Effector CD8-positive, alpha-beta T cell (primary cell): ENCODE results near the gene DMD.
"Not testable (repeated sequence)": the region's sequence is repeated elsewhere in the genome, so short reads cannot be mapped to it uniquely, and the experiment has no call there.

Experiments
- DNase-seq: peaks from one replicate; lab custom pipeline; 2025; lab: John Stamatoyannopoulos, UW

DMD gene

DNA sequence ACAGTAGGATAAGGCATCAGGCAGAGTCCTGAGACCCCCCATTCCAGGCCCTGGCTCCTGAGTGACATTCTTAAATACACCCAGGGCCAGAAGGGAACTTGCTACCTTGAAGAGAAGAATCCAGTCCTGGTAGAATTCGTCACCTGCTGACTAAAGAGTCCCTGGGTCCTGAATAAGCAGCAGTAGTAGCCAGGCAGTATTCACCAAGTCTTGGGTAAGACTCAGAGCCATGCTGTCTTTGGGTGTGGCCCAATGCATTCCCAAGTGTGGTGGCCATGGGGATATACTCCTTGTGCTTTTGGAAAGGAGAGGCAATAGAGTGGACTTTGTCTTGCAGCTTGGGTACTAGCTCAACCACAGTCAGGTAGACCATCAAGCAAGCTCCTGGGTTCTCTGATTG lies 359.1 kb downstream of the DMD start:
- no peak for DNase-seq

- DNase-seq, result no peak
These were observed 359.8 kb downstream of the DMD start for GRCh38 chrX:32851556-32851955.

- no peak for DNase-seq
These were observed 363.4 kb downstream of the DMD start for GRCh38 chrX:32847921-32848320.

- DNase-seq, result no peak
These were observed 369.3 kb downstream of the DMD start for GRCh38 chrX:32842053-32842452.

- DNase-seq, result no peak
These were observed 371.6 kb downstream of the DMD start for GRCh38 chrX:32839781-32840180.

- no peak for DNase-seq
These were observed 386.3 kb downstream of the DMD start for GRCh38 chrX:32825009-32825408.

DNA sequence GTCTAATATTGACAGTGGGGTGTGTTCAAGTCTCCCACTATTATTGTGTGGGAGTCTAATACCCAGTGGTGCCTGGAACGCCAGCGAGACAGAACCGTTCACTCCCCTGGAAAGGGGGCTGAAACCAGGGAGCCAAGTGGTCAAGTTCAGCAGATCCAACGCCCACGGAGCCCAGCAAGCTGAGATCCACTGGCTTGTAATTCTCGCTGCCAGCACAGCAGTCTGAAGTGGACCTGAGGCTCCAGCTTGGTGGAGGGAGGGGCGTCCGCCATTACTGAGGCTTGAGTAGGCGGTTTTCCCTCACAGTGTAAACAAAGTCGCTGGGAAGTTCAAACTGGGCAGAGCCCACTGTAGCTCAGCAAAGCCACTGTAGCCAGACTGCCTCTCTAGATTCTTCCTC lies 407.3 kb downstream of the DMD start:
- no peak for DNase-seq

- no peak for DNase-seq
These were observed 412.4 kb downstream of the DMD start for GRCh38 chrX:32798990-32799389.

GRCh38 chrX:32788936-32789335 lies 422.4 kb downstream of the DMD start:
- DNase-seq, result no peak

DNA sequence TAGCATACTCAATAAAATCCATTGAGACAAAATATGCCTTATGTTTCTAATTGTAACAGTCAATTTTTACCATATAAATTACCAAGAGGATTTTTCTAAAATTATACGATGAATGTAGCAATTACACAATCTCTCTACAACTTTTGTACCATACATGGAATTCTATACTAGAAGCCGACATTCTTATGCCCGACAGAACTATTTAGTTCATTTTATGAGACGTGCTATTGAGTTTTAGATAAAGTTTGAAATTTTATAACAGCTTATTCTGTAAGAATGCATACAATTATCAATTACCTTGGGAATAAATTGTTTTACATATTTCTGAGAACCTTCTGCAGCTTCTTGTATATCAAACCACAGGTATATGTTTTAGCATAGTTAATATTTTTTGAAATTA lies 431.2 kb downstream of the DMD start:
- DNase-seq, result no peak

DNA sequence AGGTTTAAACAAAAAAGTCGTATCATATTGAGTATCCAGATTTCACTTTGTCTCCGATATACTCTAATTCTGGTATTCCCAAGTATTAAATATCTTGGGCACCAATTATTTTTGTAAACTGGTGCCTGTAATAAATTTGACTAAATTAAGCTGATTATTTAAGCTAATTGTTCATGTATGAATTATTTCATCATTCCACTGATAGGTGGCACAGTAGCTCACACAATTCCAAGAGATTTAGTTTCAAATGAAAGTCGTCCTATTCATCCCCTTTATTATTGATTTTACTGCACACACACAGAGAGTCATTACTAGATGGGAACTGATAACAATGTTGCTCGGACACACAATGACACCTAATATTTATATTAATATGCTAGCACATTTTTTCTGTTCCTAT lies 432.4 kb downstream of the DMD start:
- DNase-seq, result no peak

- DNase-seq, result no peak
These were observed 436.4 kb downstream of the DMD start for GRCh38 chrX:32774966-32775365.

DNA sequence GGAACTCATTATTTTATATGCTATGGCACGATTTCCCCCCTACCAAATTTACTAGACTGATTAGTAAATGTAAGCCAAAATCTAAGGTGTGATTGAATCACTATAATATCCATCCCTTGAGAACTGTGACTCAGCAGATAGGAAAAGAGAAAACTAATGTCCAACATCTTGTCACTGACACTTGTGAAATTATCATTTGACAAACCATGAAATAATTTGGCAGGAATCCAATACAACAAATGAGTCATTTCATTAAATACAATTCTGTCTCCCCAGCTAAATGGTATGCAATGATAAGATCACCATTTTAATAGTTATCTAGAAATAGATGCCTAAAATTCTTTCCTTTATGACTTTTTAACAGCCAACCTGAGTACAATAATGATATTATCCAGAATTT lies 462.3 kb downstream of the DMD start:
- no peak for DNase-seq

- DNase-seq, result no peak
These were observed 466.0 kb downstream of the DMD start for GRCh38 chrX:32745323-32745722.

- DNase-seq, result no peak
These were observed 466.4 kb downstream of the DMD start for GRCh38 chrX:32744921-32745320.

DNA sequence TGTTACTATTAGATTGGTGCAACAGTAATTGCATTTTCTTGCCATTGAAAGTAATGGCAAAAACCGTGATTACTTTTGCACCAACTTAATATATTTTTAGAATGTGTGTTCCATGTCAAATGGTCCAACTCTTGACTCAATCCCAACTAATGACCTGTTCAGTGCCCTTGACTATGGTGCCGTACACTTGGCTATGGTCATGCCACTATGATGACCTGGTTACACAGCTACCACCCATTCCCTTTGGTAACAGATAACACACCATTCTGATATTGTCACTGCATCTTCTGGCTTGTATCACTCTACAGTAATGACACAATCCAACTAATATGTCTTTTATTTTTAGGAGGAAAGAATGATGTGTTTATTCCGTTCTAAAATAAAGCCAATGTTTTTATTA lies 469.4 kb downstream of the DMD start:
- no peak for DNase-seq

- no peak for DNase-seq
These were observed 502.8 kb downstream of the DMD start for GRCh38 chrX:32708542-32708941.

GRCh38 chrX:32705385-32705784 lies 506.0 kb downstream of the DMD start:
- DNase-seq, result not testable (repeated sequence)

DNA sequence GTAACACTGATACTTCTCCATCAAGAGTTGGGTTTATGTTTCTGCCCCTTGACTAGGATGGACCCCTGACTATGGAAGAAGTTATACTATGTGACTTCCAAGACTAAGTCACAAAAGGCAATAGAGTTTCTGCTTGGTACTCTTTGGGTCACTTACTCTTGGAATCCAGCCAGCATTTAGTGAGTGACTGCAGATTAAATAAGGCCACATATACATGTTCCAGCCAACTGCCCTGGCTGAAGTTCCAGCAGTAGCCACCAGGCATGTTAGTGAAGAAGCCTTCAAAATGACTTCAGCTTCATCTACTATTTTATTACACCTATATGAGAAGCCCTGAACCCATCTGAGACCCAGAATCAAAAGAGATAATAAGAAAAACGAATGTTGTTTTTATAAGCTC lies 524.0 kb downstream of the DMD start:
- DNase-seq, result no peak

GRCh38 chrX:32678487-32678886 lies 532.9 kb downstream of the DMD start:
- no peak for DNase-seq

DNA sequence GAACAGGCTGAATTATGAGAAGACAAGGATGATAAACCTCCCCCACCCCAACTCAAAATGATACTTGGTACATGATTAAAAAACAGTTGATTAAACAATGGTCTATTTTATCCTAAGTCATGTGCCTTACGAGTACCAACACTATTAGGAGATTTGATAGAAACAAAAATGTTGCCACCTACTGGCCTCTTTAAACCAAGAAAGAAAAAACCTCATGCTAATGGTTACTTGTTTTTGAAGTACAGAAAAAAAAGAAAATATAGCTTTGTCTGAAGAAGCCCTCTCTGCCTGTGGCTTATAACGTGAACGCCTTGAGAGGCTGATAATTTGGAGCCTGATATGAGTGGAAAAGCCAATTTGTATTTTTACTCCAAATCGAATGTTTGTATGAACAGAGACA lies 538.2 kb downstream of the DMD start:
- no peak for DNase-seq

DNA sequence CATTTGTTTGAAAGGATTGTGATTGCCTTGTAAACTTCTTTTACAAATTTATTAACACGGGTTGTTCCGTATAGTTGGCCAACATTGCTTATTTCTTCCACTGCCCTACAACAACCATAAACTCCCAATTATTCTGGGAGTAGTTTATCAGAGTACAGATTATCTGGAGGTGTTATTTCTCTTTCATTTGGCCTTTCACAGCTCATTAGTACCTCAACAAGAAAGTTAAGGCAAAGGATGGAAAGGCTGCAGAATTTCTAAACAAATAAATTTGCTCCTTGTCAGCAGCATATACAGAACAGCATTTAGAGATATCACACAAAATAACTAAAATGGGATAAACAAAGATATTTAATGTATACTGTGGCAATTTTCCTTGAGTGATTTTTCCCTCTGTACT lies 548.8 kb downstream of the DMD start:
- DNase-seq, result no peak

DNA sequence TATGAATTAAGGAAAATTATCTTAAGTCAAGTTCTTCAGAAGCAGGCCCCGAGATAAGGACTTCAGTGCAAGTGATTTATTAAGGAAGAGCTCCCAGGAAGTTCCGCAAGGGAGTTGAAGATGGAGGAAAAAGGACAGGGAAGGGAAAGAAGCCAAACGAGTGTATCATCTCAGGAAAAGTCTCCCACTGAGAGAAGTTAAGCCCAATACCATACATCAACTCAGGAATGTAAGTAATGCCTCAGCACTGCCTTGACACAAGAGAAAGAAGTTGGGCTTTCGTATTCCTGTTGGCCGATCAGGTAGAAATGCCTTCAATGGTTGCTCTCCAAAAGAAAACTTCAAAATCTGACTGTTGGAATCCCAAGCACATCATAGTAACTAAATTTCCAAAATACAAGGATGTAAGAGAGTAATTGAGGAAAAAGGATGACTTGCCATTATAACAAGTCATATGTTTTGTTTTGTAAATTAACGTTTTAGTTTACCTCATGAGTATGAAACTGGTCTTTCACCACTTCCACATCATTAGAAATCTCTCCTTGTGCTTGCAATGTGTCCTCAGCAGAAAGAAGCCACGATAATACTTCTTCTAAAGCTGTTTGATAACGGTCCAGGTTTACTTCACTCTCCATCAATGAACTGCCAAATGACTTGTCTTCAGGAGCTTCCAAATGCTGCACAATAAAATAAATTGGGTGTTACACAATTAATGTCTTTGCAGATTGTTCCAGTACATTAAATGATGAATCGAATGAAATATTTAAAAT lies 566.7 kb downstream of the DMD start:
- DNase-seq, result no peak

DNA sequence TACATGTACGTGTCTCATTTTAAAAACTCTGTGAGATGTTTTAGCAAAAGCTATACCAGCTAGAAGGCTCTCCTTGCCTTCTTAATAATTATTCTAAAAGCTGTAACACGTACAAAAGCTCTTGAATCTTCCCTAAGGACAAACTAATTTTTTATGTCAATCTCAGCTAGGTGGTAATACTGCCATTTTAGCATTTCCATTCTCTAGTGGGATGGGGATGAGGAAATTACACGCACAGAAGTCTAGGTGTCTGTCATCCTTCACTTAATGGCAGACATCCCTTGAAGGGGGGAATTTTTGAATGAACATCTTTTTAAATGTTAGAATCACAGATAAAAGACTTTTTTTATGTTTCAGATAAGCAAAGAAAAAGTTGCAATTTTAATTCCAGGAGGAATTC lies 569.1 kb downstream of the DMD start:
- no peak for DNase-seq
